Suprapubic skin (tissue), 4 donors: ENCODE results near the gene PRDM9. TPM values are rescaled to one million over a fixed set of nuclear protein-coding genes. Genes with fewer than 3 reads are reported as not detected.
"Not testable (repeated sequence)": the region's sequence is repeated elsewhere in the genome, so short reads cannot be mapped to it uniquely, and the experiment has no call there.

Experiments
- DNase-seq, 2 donors: peaks; one replicate each; pipeline ENCODE4 v3.0.0-alpha.2; 2019; ENCODE audit warnings: low spot score in 2 of 2
- H3K27ac ChIP-seq: fragments of 200-600 bp; sonication (generic); one replicate; pipeline ENCODE4 v1.5.1; 2019
- H3K27me3 ChIP-seq: fragments of 200-600 bp; sonication (generic); one replicate; pipeline ENCODE4 v1.5.1; 2019
- H3K36me3 ChIP-seq: fragments of 200-600 bp; sonication (generic); one replicate; pipeline ENCODE4 v1.5.1; 2019
- H3K4me1 ChIP-seq: fragments of 200-600 bp; sonication (generic); one replicate; pipeline ENCODE4 v1.5.1; 2019
- H3K4me3 ChIP-seq: fragments of 200-600 bp; sonication (generic); one replicate; pipeline ENCODE4 v1.5.1; 2019; ENCODE audit warnings: mild to moderate bottlenecking
- H3K9me3 ChIP-seq: fragments of 200-600 bp; sonication (generic); one replicate; pipeline ENCODE4 v1.5.1; 2019
- EP300 ChIP-seq: sonication (generic); formaldehyde crosslinking; IDR thresholded peaks from one replicate; pipeline ENCODE4 v1.6.1; 2017; ENCODE audit warnings: antibody characterized with exemption
- POLR2A ChIP-seq, 2 donors: fragments of 450-650 bp; IDR thresholded peaks; one replicate each; pipeline ENCODE4 v1.6.1; 2017; ENCODE audit warnings: antibody characterized with exemption in 2 of 2, mild to moderate bottlenecking in 2 of 2, moderate library complexity in 2 of 2
- POLR2AphosphoS5 ChIP-seq, 3 donors: sonication (generic); formaldehyde crosslinking; IDR thresholded peaks; one replicate each; pipeline ENCODE4 v1.6.1; 2017; ENCODE audit warnings: antibody characterized with exemption in 3 of 3
- WGBS: methylation state at CpG from one replicate; pipeline ENCODE4 v1.1.5; 2018; 5-methylcytosine and 5-hydroxymethylcytosine counted together
- total RNA-seq, 4 donors: library from RNA; depleted of rRNA; stranded (reverse); fragments of >200 nt; gene quantifications; one replicate each; pipeline ENCODE4 v1.1.0, GENCODE V29; 2016
- TF ChIP-seq, protein P1 (sequence below), 2 donors: fragments of 200-600 bp in 1 of 2; fragments of 450-650 bp in 1 of 2; sonication (generic) in 1 of 2; IDR thresholded peaks; one replicate each; pipeline ENCODE4 v1.5.1; 2016 to 2019; ENCODE audit warnings: antibody characterized with exemption in 2 of 2, mild to moderate bottlenecking in 1 of 2, moderate library complexity in 1 of 2

PRDM9 gene
- total RNA-seq, 4 donors from 2014 or later = not detected

DNA sequence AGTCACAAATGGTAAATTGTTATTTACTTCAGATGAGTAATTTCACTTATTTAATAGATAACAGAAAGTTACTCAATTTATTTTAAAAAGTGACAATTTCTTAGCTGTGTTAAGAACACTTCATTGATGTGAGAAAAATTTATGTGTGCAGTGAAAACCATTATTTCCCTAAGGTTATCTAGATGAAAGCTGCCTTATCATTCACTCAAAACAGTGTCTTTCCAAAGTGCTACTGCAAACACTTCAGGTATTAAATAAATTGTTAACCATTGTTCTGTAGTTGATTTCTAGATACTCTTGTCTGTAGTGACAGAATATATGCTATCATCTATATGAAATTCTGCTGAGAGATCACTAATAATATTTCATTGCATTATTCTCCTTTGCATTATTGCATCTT, 33.5 kb upstream of the PRDM9 start:
- TF ChIP-seq POLR2A (IDR thresholded peaks at IDR 0.05) (no peak), EP300 (no peak), POLR2AphosphoS5 (IDR thresholded peaks at IDR 0.05) (no peak)
- TF ChIP-seq, protein P1, sequence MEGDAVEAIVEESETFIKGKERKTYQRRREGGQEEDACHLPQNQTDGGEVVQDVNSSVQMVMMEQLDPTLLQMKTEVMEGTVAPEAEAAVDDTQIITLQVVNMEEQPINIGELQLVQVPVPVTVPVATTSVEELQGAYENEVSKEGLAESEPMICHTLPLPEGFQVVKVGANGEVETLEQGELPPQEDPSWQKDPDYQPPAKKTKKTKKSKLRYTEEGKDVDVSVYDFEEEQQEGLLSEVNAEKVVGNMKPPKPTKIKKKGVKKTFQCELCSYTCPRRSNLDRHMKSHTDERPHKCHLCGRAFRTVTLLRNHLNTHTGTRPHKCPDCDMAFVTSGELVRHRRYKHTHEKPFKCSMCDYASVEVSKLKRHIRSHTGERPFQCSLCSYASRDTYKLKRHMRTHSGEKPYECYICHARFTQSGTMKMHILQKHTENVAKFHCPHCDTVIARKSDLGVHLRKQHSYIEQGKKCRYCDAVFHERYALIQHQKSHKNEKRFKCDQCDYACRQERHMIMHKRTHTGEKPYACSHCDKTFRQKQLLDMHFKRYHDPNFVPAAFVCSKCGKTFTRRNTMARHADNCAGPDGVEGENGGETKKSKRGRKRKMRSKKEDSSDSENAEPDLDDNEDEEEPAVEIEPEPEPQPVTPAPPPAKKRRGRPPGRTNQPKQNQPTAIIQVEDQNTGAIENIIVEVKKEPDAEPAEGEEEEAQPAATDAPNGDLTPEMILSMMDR (IDR thresholded peaks at IDR 0.05) = no peak
- no peak overlapping the region for H3K27ac ChIP-seq
- no peak for DNase-seq
- no peaks in the 10 kb centered on the region for H3K27me3 ChIP-seq
- H3K9me3 ChIP-seq = no peaks in the 10 kb centered on the region
- no peak overlapping the region for H3K4me3 ChIP-seq
- H3K36me3 ChIP-seq = no peaks in the 10 kb centered on the region
- no peaks in the 10 kb centered on the region for H3K4me1 ChIP-seq

DNA sequence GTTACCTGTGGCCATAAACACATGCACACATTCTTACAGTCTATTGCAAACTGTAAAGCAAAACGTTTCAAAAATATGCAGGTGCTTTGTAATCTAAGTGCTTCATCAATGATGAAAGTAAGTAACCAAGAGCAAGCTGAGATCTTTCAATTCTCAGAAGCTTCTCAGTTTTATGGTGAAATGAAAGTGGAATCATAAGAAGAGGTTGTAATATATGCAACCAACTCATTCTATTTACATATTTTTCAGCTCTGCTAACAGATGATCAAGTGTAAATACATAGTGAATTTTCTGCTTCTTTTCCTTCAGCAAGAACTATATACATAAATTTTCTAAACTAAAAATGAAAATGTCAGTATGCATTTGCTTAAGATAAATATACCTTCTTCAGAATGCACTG, 33.1 kb upstream of the PRDM9 start:
- TF ChIP-seq POLR2AphosphoS5 (IDR thresholded peaks at IDR 0.05) (no peak), POLR2A (IDR thresholded peaks at IDR 0.05) (no peak), EP300 (no peak)
- TF ChIP-seq, protein P1 (IDR thresholded peaks at IDR 0.05) = no peak
- WGBS = 9% methylated on average over 1 of the region's 1 CpG
- Histone ChIP-seq H3K4me1 (no peaks in the 10 kb centered on the region), H3K9me3 (no peaks in the 10 kb centered on the region), H3K4me3 (no peak overlapping the region), H3K27ac (no peak overlapping the region), H3K27me3 (no peaks in the 10 kb centered on the region), H3K36me3 (no peaks in the 10 kb centered on the region)
- no peak for DNase-seq

DNA sequence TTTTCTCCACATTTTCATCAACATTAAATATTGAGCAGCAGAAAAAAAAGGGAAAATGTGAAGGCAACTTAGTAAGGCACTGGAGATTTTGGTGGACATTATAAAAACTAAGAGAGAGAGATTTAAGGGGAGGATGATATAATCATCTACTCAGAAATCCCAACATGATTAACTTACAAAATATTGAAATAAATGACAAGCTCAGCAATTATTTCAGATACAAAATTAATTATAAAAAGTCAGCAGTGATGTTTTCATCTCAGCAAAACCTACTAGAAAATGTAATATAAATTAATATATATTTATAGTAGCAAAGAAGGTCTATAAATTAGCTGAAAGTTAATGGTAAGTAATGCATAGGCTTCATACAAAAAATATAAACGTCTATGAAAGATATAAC, 30.8 kb upstream of the PRDM9 start:
- Histone ChIP-seq H3K4me3 (no peak overlapping the region), H3K9me3 (no peaks in the 10 kb centered on the region), H3K4me1 (no peaks in the 10 kb centered on the region), H3K36me3 (no peaks in the 10 kb centered on the region), H3K27me3 (no peaks in the 10 kb centered on the region), H3K27ac (no peak overlapping the region)
- WGBS = 89% methylated on average over 1 of the region's 1 CpG
- no peak for DNase-seq
- TF ChIP-seq, protein P1 (IDR thresholded peaks at IDR 0.05) = no peak
- TF ChIP-seq POLR2A (IDR thresholded peaks at IDR 0.05) (no peak), POLR2AphosphoS5 (IDR thresholded peaks at IDR 0.05) (no peak), EP300 (no peak)

DNA sequence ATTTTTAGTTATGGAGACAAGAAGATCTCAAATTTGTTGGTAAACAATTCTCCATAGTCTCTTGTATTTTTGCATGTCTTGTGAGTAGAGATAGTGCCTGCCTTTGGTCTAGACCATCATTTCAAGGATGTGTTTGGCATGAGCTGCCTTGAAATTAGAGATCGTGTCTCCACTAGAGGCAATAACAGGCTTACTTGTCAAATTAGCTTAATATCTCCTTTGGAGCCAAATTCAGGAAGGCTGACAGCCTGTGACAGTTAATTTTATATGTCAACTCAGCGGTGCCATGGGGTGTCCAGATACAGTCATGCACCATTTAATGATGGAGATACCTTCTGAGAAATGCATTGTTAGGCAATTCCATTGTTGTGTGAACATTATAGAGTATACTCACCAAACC, 24.8 kb upstream of the PRDM9 start:
- Histone ChIP-seq H3K9me3 (no peaks in the 10 kb centered on the region), H3K27me3 (no peaks in the 10 kb centered on the region), H3K4me1 (no peaks in the 10 kb centered on the region), H3K36me3 (no peaks in the 10 kb centered on the region), H3K4me3 (no peak overlapping the region), H3K27ac (no peak overlapping the region)
- WGBS = 67% methylated on average over 2 of the region's 2 CpGs
- DNase-seq = no peak
- TF ChIP-seq POLR2A (IDR thresholded peaks at IDR 0.05) = no peak
- no peak for TF ChIP-seq EP300

DNA sequence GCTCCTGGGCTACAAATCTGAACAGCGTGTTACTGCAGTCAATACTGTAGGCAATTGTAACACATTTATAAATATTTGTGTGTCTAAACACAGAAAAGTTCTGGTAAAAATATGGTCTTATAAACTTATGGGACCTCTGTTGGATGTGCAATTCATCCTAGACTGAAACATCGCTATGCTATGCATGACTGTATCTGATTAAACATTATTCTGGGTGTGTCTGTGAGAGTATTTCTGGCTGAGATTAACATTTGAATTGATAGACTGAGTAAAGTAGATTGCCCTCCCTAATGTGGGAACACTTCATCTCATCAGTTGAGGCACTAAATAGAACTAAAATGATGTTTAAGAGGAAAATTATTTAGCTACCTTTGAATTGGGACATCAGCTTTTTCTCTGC, 24.3 kb upstream of the PRDM9 start:
- H3K27ac ChIP-seq = no peak overlapping the region
- TF ChIP-seq POLR2A (IDR thresholded peaks at IDR 0.05) (no peak), EP300 (no peak), POLR2AphosphoS5 (IDR thresholded peaks at IDR 0.05) (no peak)
- TF ChIP-seq, protein P1 (IDR thresholded peaks at IDR 0.05) = no peak
- no peak for DNase-seq
- WGBS = 85% methylated on average over 2 of the region's 2 CpGs
- H3K36me3 ChIP-seq = no peaks in the 10 kb centered on the region
- H3K9me3 ChIP-seq = no peaks in the 10 kb centered on the region
- no peaks in the 10 kb centered on the region for H3K4me1 ChIP-seq
- no peaks in the 10 kb centered on the region for H3K27me3 ChIP-seq
- H3K4me3 ChIP-seq = no peak overlapping the region

DNA sequence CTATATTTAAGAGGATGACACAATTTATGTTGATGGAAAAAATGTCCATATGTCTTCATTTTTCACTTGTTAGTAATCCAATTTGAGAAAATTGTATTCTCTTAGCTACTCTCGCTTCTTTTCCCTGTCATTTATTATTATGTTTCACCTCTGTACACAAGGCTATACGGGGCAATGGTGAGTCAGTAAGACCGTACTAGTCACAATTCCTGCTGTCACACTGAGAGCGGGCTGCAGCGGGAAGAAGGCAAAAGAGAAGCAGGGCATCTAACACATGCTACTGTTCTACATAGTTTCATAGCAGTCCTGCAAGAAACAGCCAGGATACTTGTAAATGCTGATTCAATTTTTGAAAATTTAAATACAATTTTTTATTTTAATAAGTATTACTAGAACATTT, 23.3 kb upstream of the PRDM9 start:
- Histone ChIP-seq H3K9me3 (no peaks in the 10 kb centered on the region), H3K27ac (no peak overlapping the region), H3K4me1 (no peaks in the 10 kb centered on the region), H3K4me3 (no peak overlapping the region), H3K36me3 (no peaks in the 10 kb centered on the region), H3K27me3 (no peaks in the 10 kb centered on the region)
- 73% methylated on average over 5 of the region's 5 CpGs for WGBS
- TF ChIP-seq POLR2A (IDR thresholded peaks at IDR 0.05) (no peak), POLR2AphosphoS5 (IDR thresholded peaks at IDR 0.05) (no peak), EP300 (no peak)
- TF ChIP-seq, protein P1 (IDR thresholded peaks at IDR 0.05) = no peak
- DNase-seq = no peak

DNA sequence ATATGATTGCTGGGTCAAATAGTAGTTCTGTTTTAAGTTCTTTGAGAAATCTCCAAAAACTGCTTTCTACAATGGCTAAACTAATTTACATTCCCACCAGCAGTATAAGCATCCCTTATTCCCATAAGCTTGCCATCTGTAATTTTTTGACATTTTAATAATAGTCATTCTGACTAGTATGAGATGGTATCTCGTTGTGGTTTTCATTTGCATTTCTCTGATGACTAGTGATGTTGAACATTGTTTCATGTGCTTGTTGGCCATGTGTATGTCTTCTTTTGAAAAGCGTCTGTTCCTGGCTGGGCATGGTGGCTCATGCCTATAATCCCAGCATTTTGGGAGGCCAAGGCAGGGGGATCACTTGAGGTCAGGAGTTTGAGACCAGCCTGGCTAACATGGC, 21.2 kb upstream of the PRDM9 start:
- H3K4me1 ChIP-seq, H3K27me3 ChIP-seq, DNase-seq, H3K4me3 ChIP-seq, H3K27ac ChIP-seq, H3K9me3 ChIP-seq, H3K36me3 ChIP-seq: not testable (repeated sequence)
- WGBS = 66% methylated on average over 2 of the region's 2 CpGs
